HG03064 (cell line): ENCODE data around the gene RHBDF1.

ENCODE experiments used
- ATAC-seq: cut with Tn5 transposase; IDR thresholded peaks from one replicate; pipeline ENCODE4 v1.9.1; 2021; ENCODE audit warnings: low read depth; ENCODE audit not compliant: unreplicated experiment

RHBDF1 gene, protein sequence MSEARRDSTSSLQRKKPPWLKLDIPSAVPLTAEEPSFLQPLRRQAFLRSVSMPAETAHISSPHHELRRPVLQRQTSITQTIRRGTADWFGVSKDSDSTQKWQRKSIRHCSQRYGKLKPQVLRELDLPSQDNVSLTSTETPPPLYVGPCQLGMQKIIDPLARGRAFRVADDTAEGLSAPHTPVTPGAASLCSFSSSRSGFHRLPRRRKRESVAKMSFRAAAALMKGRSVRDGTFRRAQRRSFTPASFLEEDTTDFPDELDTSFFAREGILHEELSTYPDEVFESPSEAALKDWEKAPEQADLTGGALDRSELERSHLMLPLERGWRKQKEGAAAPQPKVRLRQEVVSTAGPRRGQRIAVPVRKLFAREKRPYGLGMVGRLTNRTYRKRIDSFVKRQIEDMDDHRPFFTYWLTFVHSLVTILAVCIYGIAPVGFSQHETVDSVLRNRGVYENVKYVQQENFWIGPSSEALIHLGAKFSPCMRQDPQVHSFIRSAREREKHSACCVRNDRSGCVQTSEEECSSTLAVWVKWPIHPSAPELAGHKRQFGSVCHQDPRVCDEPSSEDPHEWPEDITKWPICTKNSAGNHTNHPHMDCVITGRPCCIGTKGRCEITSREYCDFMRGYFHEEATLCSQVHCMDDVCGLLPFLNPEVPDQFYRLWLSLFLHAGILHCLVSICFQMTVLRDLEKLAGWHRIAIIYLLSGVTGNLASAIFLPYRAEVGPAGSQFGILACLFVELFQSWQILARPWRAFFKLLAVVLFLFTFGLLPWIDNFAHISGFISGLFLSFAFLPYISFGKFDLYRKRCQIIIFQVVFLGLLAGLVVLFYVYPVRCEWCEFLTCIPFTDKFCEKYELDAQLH

DNA sequence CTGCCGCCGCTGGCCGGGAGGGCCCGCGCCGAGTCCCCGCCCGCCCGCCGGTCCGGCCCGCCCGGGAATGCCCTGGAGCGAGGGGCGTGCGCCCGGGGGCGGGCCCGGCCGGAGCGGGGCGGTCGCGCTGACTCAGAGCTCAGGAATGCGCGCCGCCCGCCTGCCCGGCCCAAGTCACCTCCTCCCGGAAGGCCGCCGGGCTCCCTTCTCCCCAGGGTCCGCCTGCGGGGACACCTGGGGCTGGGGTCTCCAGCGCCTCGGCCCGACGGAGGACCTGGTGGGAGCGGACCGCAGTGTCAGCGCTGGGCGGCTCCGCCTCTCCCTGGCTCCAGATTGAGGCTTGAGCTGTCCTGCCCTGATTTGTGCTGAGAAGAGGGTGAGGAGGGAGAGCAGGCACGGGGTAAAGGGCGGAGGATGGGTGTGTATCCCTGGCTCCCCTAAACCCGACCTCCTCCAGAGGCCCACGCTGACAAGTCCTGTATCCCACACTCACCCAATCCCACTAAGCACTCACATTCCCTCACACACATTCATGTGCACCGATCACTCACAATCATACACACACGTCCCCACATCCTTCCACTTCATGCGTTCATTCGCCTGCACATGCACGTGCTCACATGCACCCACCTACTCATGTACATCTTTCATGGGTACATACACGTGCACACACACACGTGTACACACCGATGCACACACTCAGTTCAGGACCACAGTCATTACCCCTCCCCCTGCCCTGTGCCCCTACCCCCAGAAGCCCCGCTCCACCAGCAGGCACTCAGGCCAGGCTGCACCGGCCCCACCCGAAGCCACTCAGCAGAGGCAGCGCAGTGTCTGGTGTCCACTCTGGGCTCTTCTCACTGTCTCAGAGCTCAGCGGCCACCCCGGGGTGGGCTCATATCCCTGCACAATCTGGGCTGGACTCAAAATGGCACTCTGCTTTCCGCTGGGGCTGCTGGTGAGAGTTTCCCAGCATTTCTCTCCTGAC, at the start of gene RHBDF1:
Gene RHBDF1 (minus strand): TSS at position 71 of the 988 bp plus-strand sequence. CDS start 7,616 bp downstream, outside the sequence.
- ATAC-seq: no peak

- no peak for ATAC-seq
Measured at GRCh38 chr16:120756-121155, 48.3 kb upstream of the RHBDF1 start.

GRCh38 chr16:119835-120491, 47.5 kb upstream of the RHBDF1 start:
- no peak for ATAC-seq

DNA sequence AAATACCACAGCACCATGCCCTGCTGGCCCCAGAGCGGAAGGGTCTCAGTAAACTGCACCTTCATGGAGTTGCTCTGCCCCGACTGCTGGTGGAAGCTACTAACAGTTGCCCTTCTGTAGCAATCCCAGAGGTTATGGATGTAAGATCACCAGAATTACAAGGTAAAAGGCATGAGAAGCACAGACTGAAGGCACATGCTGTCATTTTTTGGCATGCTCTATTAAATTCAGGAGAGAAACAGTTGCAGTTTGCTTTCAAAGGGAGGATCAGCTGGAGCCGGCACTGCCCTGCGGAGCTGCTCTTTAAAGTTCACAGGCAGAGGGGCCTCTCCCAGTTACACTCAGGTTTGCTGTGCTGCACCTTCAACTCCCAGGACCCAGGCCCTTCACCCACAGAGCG, 46.9 kb upstream of the RHBDF1 start:
- no peak for ATAC-seq

- no peak for ATAC-seq
Measured at GRCh38 chr16:118857-119256, 46.4 kb upstream of the RHBDF1 start.

GRCh38 chr16:117379-118365, 45.2 kb upstream of the RHBDF1 start:
- no peak for ATAC-seq

DNA sequence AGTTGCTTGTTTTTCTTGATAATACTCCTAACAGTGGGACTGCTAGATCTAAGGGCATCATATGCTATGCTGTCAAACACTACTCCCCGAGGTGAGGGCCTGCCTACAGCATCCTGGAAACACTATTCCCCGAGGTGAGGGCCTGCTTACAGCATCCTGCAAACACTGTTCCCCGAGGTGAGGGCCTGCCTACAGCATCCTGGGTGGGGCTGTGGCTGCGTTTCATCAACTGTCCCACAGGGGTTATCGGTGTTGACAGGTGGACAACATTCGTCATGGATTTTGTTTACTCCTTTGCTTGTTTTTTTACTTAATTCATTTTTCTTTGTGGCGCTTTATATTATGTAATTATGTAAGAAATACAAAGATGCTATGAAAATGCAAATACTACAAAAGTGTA, 43.6 kb upstream of the RHBDF1 start:
- ATAC-seq: no peak

- no peak for ATAC-seq
Measured at GRCh38 chr16:114327-114726, 41.9 kb upstream of the RHBDF1 start.

DNA sequence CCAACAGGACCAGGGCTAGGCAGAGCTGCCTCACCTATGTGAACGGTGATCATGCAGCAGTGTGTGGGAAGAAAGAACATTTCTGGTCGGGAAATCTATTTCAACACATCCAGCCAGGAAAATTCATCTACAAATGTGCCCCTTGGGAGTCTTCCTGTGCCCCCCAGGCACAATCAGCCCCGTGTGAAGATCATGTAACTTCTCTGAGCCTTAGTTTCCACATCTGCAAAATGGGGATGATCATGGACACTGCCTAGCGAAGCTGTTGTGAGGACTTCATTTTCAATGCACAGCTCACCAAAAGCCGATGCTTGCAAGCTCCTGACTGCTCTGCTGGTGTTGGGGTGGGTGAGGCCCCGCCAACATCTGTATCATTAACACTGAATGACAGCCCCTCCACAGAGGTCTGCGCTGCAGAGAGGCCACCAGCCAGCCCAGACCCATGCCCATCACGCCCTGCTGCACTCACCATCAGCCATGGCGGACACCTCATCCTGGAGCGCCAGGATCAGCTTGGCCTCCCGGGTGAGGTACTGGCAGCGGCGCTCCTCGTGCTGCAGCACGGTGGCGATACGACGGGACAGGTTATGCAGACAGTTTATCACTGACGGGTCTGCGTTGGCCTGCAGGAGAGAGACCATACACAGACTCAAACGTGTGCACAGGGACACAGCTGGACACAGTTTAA, 39.9 kb upstream of the RHBDF1 start:
- no peak for ATAC-seq

- ATAC-seq: no peak
Measured at GRCh38 chr16:106623-107324, 34.3 kb upstream of the RHBDF1 start.

- ATAC-seq: no peak
Measured at GRCh38 chr16:105521-105920, 33.1 kb upstream of the RHBDF1 start.

- no peak for ATAC-seq
Measured at GRCh38 chr16:104928-105327, 32.5 kb upstream of the RHBDF1 start.

DNA sequence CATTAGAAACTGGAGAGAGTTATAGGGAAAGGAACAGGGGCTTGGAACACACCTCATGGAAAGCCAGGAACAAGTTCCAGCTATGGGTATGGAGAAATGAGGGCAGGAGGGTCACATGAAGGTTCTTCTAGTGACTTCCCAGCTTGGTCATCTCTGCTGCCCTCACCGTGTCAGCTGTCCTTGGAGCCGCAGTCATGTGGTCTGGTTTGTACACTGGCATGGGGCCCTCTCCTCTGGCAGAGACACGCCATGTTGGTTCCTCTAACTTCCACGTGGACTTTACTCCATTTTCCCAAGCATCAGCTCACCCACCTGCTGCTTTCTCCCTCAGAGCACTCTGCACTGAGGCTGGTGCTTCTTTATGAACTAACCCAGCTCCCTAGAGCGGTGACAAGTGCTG, 31.9 kb upstream of the RHBDF1 start:
- ATAC-seq: no peak

DNA sequence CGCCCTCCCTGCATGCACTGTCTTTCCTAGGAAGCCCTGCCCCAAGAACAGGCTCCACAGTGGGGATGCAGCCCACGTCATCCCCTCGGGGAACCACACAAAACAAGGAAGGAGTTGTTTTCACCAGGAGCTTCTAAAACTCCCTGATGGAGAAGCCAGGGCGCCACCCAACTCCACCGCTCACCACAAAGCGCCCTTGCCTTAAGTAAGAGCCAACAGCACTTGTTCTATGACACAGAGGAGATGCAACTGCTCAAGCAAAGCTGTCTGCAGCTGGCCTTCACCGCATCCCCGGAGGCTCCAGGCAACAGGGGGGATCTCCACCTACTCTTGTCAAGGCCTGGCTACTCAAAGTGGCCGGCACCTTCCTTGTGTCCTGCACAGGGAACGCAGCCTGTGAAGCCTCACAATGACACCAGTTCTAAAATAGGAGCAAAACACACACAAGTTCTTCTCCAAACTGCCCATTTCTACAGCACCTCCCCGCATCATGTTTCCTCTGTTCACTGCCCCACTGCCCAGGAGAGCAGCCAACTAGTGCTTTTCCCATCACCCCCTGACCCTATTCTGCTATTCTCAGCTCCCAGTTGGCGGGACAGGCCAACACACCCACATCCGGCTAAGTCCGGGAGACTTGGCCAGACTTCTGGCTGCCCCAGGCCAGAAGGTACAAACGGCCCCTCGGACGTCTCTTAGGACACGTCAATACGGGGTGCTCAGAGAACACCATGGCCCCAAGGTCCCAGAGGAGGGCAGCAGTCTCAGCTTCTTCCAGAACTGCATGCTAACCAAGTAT, 29.8 kb upstream of the RHBDF1 start:
- ATAC-seq: no peak

- no peak for ATAC-seq
Measured at GRCh38 chr16:101586-101985, 29.2 kb upstream of the RHBDF1 start.

DNA sequence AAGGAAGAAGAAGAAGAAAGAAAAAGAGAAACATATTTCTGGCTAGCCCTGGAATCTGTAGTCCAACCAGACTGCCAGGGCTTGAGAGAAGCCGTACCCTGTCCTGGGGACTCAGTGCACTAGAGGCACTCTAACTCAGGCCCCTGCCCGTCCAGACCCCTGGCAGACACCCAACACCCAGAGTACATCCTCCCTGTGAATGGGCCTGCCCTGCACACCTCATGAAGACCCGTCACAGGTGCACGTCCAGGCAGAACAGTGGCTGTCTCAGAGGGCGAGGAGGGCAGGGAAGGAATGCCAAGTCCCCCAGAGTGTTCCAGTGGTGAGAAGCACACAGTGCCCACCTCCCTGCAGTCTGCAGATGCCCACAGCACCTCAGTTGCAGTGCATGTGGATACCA, 28.6 kb upstream of the RHBDF1 start:
- no peak for ATAC-seq

DNA sequence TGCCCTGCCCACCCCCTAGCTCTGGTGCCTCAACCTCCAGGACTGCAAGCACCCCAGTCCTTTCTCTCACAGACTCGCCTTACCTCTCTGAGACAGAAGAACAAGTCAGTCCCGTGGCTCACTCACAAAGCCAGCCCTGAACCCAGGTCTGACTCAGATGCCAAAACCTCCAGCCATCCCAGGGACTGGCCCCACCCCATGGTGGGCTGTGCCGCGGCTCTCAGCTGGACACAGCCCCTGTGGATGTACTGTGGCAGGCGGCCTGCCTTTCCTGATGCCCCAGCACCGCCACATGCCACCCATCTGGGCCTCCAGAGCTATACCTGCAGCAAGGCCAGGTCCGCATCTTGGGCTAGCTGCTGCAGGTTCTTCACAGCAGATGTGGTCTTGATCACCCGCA, 25.4 kb upstream of the RHBDF1 start:
- ATAC-seq: no peak
